CD4-positive, alpha-beta T cell (primary cell): ENCODE measurements around the gene PTPRD. TPM values are rescaled to one million over a fixed set of nuclear protein-coding genes. Genes with fewer than 3 reads are reported as not detected.
"Not testable (repeated sequence)": the region's sequence is repeated elsewhere in the genome, so short reads cannot be mapped to it uniquely, and the experiment has no call there.

ENCODE experiments used
- ATAC-seq: fragments of 200-7000 bp; cut with Tn5 transposase; one replicate; pipeline ENCODE4 v1.10.0; 2022; ENCODE audit warnings: mild to moderate bottlenecking; ENCODE audit not compliant: poor library complexity
- CTCF ChIA-PET: fragments of 350-600 bp; sonication (Branson Sonifier 250); formaldehyde crosslinking; loops from one replicate; lab custom pipeline; 2021; ENCODE audit warnings: antibody characterized with exemption, inconsistent platforms; lab: Charles Lee
- POLR2A ChIA-PET: fragments of 350-600 bp; sonication (Branson Sonifier 250); formaldehyde crosslinking; loops from one replicate; lab custom pipeline; 2021; ENCODE audit warnings: antibody characterized with exemption, inconsistent platforms; lab: Charles Lee
- DNase-seq, 14 experiments: peaks; one replicate each; pipeline ENCODE4 v3.0.0-alpha.2; 2013 to 2020; ENCODE audit warnings: mixed read lengths in 2 of 14
- H3K27ac ChIP-seq, 2 donors: one replicate each; pipeline versions ENCODE4 v1.5.1 to v1.7.0; 2013; ENCODE audit warnings: low read length in 2 of 2, low read depth in 1 of 2, mild to moderate bottlenecking in 1 of 2
- H3K27me3 ChIP-seq, 2 experiments: 1 replicate in 1 of 2; 2 replicates in 1 of 2; pipeline versions ENCODE4 v1.6.1 to v1.7.0; 2013; ENCODE audit warnings: low read length in 2 of 2, control low read depth in 1 of 2, mild to moderate bottlenecking in 1 of 2, moderate library complexity in 1 of 2; ENCODE audit not compliant: insufficient read depth in 2 of 2, control insufficient read depth in 1 of 2
- H3K36me3 ChIP-seq: one replicate; pipeline ENCODE4 v1.6.1; 2013; ENCODE audit warnings: low read length, control low read depth; ENCODE audit not compliant: insufficient read depth
- H3K4me1 ChIP-seq: one replicate; pipeline ENCODE4 v1.6.1; 2013; ENCODE audit warnings: low read length, control low read depth; ENCODE audit not compliant: insufficient read depth
- H3K4me3 ChIP-seq: one replicate; pipeline ENCODE4 v1.5.1; 2013; ENCODE audit warnings: mild to moderate bottlenecking, low read length, moderate library complexity
- H3K9me3 ChIP-seq, 2 experiments: 1 replicate in 1 of 2; 2 replicates in 1 of 2; pipeline versions ENCODE4 v1.6.1 to v1.7.0; 2013; ENCODE audit warnings: low read length in 2 of 2, mild to moderate bottlenecking in 2 of 2, control low read depth in 1 of 2, moderate library complexity in 1 of 2; ENCODE audit not compliant: control insufficient read depth in 1 of 2, insufficient read depth in 1 of 2
- H3K27ac Mint-ChIP-seq: one replicate; pipeline ENCODE4 v1.8.0; 2020; ENCODE audit warnings: mixed read lengths
- H3K27me3 Mint-ChIP-seq: one replicate; pipeline ENCODE4 v1.8.0; 2021; ENCODE audit warnings: mixed read lengths
- H3K36me3 Mint-ChIP-seq: one replicate; pipeline ENCODE4 v1.8.0; 2021; ENCODE audit warnings: low read depth, mixed read lengths
- H3K4me1 Mint-ChIP-seq: one replicate; pipeline ENCODE4 v1.8.0; 2021; ENCODE audit warnings: low read depth, mixed read lengths
- H3K4me3 Mint-ChIP-seq: one replicate; pipeline ENCODE4 v1.8.0; 2020; ENCODE audit warnings: mild to moderate bottlenecking, mixed read lengths
- H3K9me3 Mint-ChIP-seq: one replicate; pipeline ENCODE4 v1.8.0; 2020; ENCODE audit warnings: mixed read lengths
- CTCF ChIP-seq: fragments of 200-600 bp; IDR thresholded peaks from one replicate; pipeline ENCODE4 v1.8.0; 2022; ENCODE audit warnings: antibody characterized with exemption, mild to moderate bottlenecking
- intact Hi-C, 2 experiments: fragments of 100-400 bp; cut with DNase I in 1 of 2; cut with micrococcal nuclease in 1 of 2; formaldehyde crosslinking; loops; one replicate each; pipeline versions ENCODE4 v1.15.1 to v1.9.0; 2023 to 2025; cut with DNase I, micrococcal nuclease
- total RNA-seq, 174 experiments: library from RNA in 2 of 174; stranded (reverse) in 2 of 174; gene quantifications; one replicate each; pipeline ENCODE4 v1.2.3 and lab custom pipeline; 2021 to 2026

PTPRD gene
- total RNA-seq, 2 experiments from 2014 or later = not detected

GRCh38 chr9:8705861-8706260, 1906.9 kb downstream of the PTPRD start:
- ATAC-seq = no peak
- H3K4me1 ChIP-seq = no peaks in the 10 kb centered on the region
- no peaks in the 10 kb centered on the region for H3K27me3 ChIP-seq
- H3K9me3 ChIP-seq = no peaks in the 10 kb centered on the region
- Mint-ChIP-seq H3K4me1 (no peaks in the 10 kb centered on the region), H3K9me3 (no peaks in the 10 kb centered on the region), H3K4me3 (no peak overlapping the region), H3K27ac (no peak overlapping the region), H3K36me3 (no peaks in the 10 kb centered on the region), H3K27me3 (no peaks in the 10 kb centered on the region)
- intact Hi-C loops = no loop called here
- TF ChIP-seq CTCF = no peak
- ChIA-PET POLR2A (no interaction called here), CTCF (no interaction called here)
- no peak overlapping the region for H3K27ac ChIP-seq
- no peak for DNase-seq
- H3K4me3 ChIP-seq = no peak overlapping the region
- H3K36me3 ChIP-seq = no peaks in the 10 kb centered on the region

GRCh38 chr9:8703904-8704303, 1908.9 kb downstream of the PTPRD start:
- Mint-ChIP-seq H3K27me3 (no peaks in the 10 kb centered on the region), H3K27ac (no peak overlapping the region), H3K4me3 (no peak overlapping the region), H3K4me1 (no peaks in the 10 kb centered on the region), H3K9me3 (no peaks in the 10 kb centered on the region), H3K36me3 (no peaks in the 10 kb centered on the region)
- DNase-seq (no peak), ATAC-seq (no peak)
- Histone ChIP-seq H3K4me3 (no peak overlapping the region), H3K27ac (no peak overlapping the region), H3K27me3 (no peaks in the 10 kb centered on the region), H3K4me1 (no peaks in the 10 kb centered on the region), H3K9me3 (no peaks in the 10 kb centered on the region), H3K36me3 (no peaks in the 10 kb centered on the region)
- TF ChIP-seq CTCF = no peak
- intact Hi-C loops = no loop called here
- CTCF ChIA-PET = no interaction called here
- POLR2A ChIA-PET = no interaction called here

- intact Hi-C loops = no loop called here
- H3K9me3 ChIP-seq = no peaks in the 10 kb centered on the region
- H3K4me1 ChIP-seq = no peaks in the 10 kb centered on the region
- Mint-ChIP-seq H3K36me3 (no peaks in the 10 kb centered on the region), H3K4me1 (no peaks in the 10 kb centered on the region), H3K27me3 (no peaks in the 10 kb centered on the region), H3K27ac (no peak overlapping the region), H3K9me3 (no peaks in the 10 kb centered on the region), H3K4me3 (no peak overlapping the region)
- no peaks in the 10 kb centered on the region for H3K27me3 ChIP-seq
- ATAC-seq = no peak
- no peak overlapping the region for H3K27ac ChIP-seq
- H3K36me3 ChIP-seq = no peaks in the 10 kb centered on the region
- CTCF ChIA-PET = no interaction called here
- DNase-seq = no peak
- no peak for TF ChIP-seq CTCF
- POLR2A ChIA-PET = no interaction called here
- no peak overlapping the region for H3K4me3 ChIP-seq
Observed at GRCh38 chr9:8701904-8702303, 1910.9 kb downstream of the PTPRD start.

- H3K36me3 ChIP-seq, DNase-seq, H3K27ac Mint-ChIP-seq, H3K9me3 ChIP-seq, H3K9me3 Mint-ChIP-seq, POLR2A ChIA-PET, H3K4me1 Mint-ChIP-seq, H3K27me3 Mint-ChIP-seq, H3K4me3 ChIP-seq, CTCF ChIA-PET, H3K36me3 Mint-ChIP-seq, intact Hi-C loops, H3K4me1 ChIP-seq, H3K4me3 Mint-ChIP-seq, H3K27ac ChIP-seq, H3K27me3 ChIP-seq, ATAC-seq: not testable (repeated sequence)
Observed at GRCh38 chr9:8697565-8697964, 1915.2 kb downstream of the PTPRD start.
